HepG2 (cell line): ENCODE measurements around the gene GFER. TPM values are rescaled to one million over a fixed set of nuclear protein-coding genes. Genes with fewer than 3 reads are reported as not detected.

Source experiments
- ATAD3A ChIP-seq: sonication (generic); formaldehyde crosslinking; IDR thresholded peaks from 2 replicates; pipeline ENCODE4 v1.4.0; 2020; ENCODE audit warnings: missing genetic modification reagents
- ATF7 ChIP-seq, 2 experiments: fragments of 450-650 bp in 1 of 2; sonication (generic) in 1 of 2; formaldehyde crosslinking in 1 of 2; IDR thresholded peaks; 2 replicates each; pipeline versions ENCODE4 v1.4.0 to v1.6.1; 2016 to 2020; ENCODE audit warnings: antibody characterized with exemption in 1 of 2, mild to moderate bottlenecking in 1 of 2, missing genetic modification reagents in 1 of 2
- CBX5 ChIP-seq: sonication (generic); formaldehyde crosslinking; IDR thresholded peaks from 2 replicates; pipeline ENCODE4 v1.4.0; 2020; ENCODE audit warnings: missing genetic modification reagents, borderline replicate concordance
- CREBL2 ChIP-seq: sonication (generic); formaldehyde crosslinking; IDR thresholded peaks from 2 replicates; pipeline ENCODE4 v1.8.1; 2023; ENCODE audit warnings: missing genetic modification reagents, mild to moderate bottlenecking, borderline replicate concordance
- FOXA1 ChIP-seq, 2 experiments: fragments of 450-650 bp in 1 of 2; sonication (generic) in 1 of 2; formaldehyde crosslinking in 1 of 2; IDR thresholded peaks; 2 replicates each; pipeline versions ENCODE4 v1.4.0 to v1.6.1; 2016 to 2020; ENCODE audit warnings: missing genetic modification reagents in 1 of 2
- GATAD1 ChIP-seq: IDR thresholded peaks from 2 replicates; pipeline ENCODE4 v1.6.1; 2016; ENCODE audit warnings: missing genetic modification reagents, missing compliant biosample characterization
- HMG20A ChIP-seq: IDR thresholded peaks from 2 replicates; pipeline ENCODE4 v1.6.1; 2016; ENCODE audit warnings: borderline replicate concordance
- HNRNPK ChIP-seq: fragments of 200-400 bp; formaldehyde crosslinking; IDR thresholded peaks from 2 replicates; pipeline ENCODE4 v1.6.1; 2018; ENCODE audit warnings: low read length, low read depth, moderate library complexity, mild to moderate bottlenecking; ENCODE audit not compliant: poor library complexity, severe bottlenecking
- IRF2 ChIP-seq: IDR thresholded peaks from 2 replicates; pipeline ENCODE4 v1.6.1; 2018; ENCODE audit warnings: missing genetic modification reagents, missing compliant biosample characterization
- LCORL ChIP-seq, 2 experiments: fragments of 450-650 bp in 1 of 2; sonication (generic) in 1 of 2; formaldehyde crosslinking in 1 of 2; IDR thresholded peaks; 2 replicates each; pipeline versions ENCODE4 v1.5.0 to v1.6.1; 2017 to 2020; ENCODE audit warnings: antibody characterized with exemption in 1 of 2, missing genetic modification reagents in 1 of 2
- NFRKB ChIP-seq: fragments of 450-650 bp; IDR thresholded peaks from 2 replicates; pipeline ENCODE4 v1.6.1; 2017
- PATZ1 ChIP-seq: sonication (generic); formaldehyde crosslinking; IDR thresholded peaks from 2 replicates; pipeline ENCODE4 v1.4.0; 2020; ENCODE audit warnings: missing genetic modification reagents
- PITX1 ChIP-seq: sonication (generic); formaldehyde crosslinking; IDR thresholded peaks from 2 replicates; pipeline ENCODE4 v1.5.1; 2020; ENCODE audit warnings: mild to moderate bottlenecking, missing genetic modification reagents
- POGZ ChIP-seq: sonication (generic); formaldehyde crosslinking; IDR thresholded peaks from 2 replicates; pipeline ENCODE4 v1.4.0; 2020; ENCODE audit warnings: mild to moderate bottlenecking, missing genetic modification reagents
- SMAD3 ChIP-seq: sonication (generic); formaldehyde crosslinking; IDR thresholded peaks from 2 replicates; pipeline ENCODE4 v1.4.0; 2020; ENCODE audit warnings: missing genetic modification reagents
- TAF1 ChIP-seq: sonication (generic); formaldehyde crosslinking; IDR thresholded peaks from 2 replicates; pipeline ENCODE4 v1.4.0; 2020; ENCODE audit warnings: missing genetic modification reagents
- TCF7L2 ChIP-seq: IDR thresholded peaks from 2 replicates; pipeline ENCODE4 v1.6.1; 2011; ENCODE audit warnings: mild to moderate bottlenecking, low read depth, low read length, moderate library complexity
- YEATS4 ChIP-seq: sonication (generic); formaldehyde crosslinking; IDR thresholded peaks from 2 replicates; pipeline ENCODE4 v1.4.0; 2020; ENCODE audit warnings: missing genetic modification reagents, borderline replicate concordance
- ZNF207 ChIP-seq: fragments of 450-650 bp; IDR thresholded peaks from 2 replicates; pipeline ENCODE4 v1.6.1; 2016; ENCODE audit warnings: antibody characterized with exemption, borderline replicate concordance
- ZNF3 ChIP-seq: IDR thresholded peaks from 2 replicates; pipeline ENCODE4 v1.7.0; 2017; ENCODE audit warnings: inconsistent platforms
- ZNF660 ChIP-seq: sonication (generic); formaldehyde crosslinking; IDR thresholded peaks from 2 replicates; pipeline ENCODE4 v1.5.1; 2020; ENCODE audit warnings: mild to moderate bottlenecking, low read depth, missing genetic modification reagents, borderline replicate concordance
- polyA plus RNA-seq, 8 experiments: library from polyadenylated mRNA; depleted of rRNA in 3 of 8; stranded (reverse) in 7 of 8; unstranded in 1 of 8; fragments of >200 nt; fragmentation: Illumina TruSeq in 4 of 8; extraction: Trizol in 4 of 8; gene quantifications; 2 replicates each; pipeline versions ENCODE4 v1.2.1 to v1.2.3, GENCODE V29; 2011 to 2016; ENCODE audit warnings: low read depth in 4 of 8, missing spikeins in 1 of 8, mixed read lengths in 1 of 8; ENCODE audit not compliant: insufficient read depth in 1 of 8
- total RNA-seq, 5 experiments: library from RNA; depleted of rRNA; stranded (reverse); fragments of >200 nt; fragmentation: Illumina TruSeq; extraction: Trizol; gene quantifications; 2 replicates each; pipeline ENCODE4 v1.2.3, GENCODE V29; 2016; ENCODE audit warnings: low read depth in 1 of 5
- TF ChIP-seq, protein P1 (sequence below): sonication (generic); formaldehyde crosslinking; IDR thresholded peaks from 2 replicates; pipeline ENCODE4 v1.8.0; 2022; ENCODE audit warnings: mild to moderate bottlenecking, missing genetic modification reagents
- TF ChIP-seq, protein P2 (sequence below): sonication (generic); formaldehyde crosslinking; IDR thresholded peaks from 2 replicates; pipeline ENCODE4 v1.4.0; 2020; ENCODE audit warnings: missing genetic modification reagents

The GFER gene
- total and polyA plus RNA-seq, 2 of the 13 experiments (the other 11 are each of a cell fraction or from before 2014, with no cell fraction given), result 28.6 to 71.7 TPM

GRCh38 chr16:2015117-2015946 is 31.3 kb downstream of the GFER start (continued):
- TF ChIP-seq, protein P1, sequence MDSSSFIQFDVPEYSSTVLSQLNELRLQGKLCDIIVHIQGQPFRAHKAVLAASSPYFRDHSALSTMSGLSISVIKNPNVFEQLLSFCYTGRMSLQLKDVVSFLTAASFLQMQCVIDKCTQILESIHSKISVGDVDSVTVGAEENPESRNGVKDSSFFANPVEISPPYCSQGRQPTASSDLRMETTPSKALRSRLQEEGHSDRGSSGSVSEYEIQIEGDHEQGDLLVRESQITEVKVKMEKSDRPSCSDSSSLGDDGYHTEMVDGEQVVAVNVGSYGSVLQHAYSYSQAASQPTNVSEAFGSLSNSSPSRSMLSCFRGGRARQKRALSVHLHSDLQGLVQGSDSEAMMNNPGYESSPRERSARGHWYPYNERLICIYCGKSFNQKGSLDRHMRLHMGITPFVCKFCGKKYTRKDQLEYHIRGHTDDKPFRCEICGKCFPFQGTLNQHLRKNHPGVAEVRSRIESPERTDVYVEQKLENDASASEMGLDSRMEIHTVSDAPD, result peak; percentile 93
- TF ChIP-seq ZNF3 (CRISPR knock-in tag), result no peak
- peak; percentile 32; the same call in 1 of the 2 replicates for TF ChIP-seq PATZ1 (CRISPR knock-in tag)
- TF ChIP-seq HNRNPK, result no peak
- no peak for TF ChIP-seq HMG20A (CRISPR knock-in tag)
- TF ChIP-seq CREBL2 (CRISPR knock-in tag), result no peak
- TF ChIP-seq SMAD3, result no peak
- no peak for TF ChIP-seq ZNF660 (CRISPR knock-in tag)
- TF ChIP-seq CBX5 (CRISPR knock-in tag), result no peak
- peak; percentile 51; the same call in 1 of the 2 replicates for TF ChIP-seq IRF2 (CRISPR knock-in tag)
- TF ChIP-seq NFRKB, result no peak
- TF ChIP-seq YEATS4 (CRISPR knock-in tag), result peak; percentile 62; the same call in 1 of the 2 replicates
- TF ChIP-seq FOXA1 (IDR thresholded peaks at IDR 0.05), result no peak
- peak; percentile 58 for TF ChIP-seq FOXA1 (CRISPR knock-in tag; IDR thresholded peaks at IDR 0.05)
- no peak for TF ChIP-seq POGZ (CRISPR knock-in tag)
- TF ChIP-seq LCORL (IDR thresholded peaks at IDR 0.05), result no peak
- TF ChIP-seq LCORL (CRISPR knock-in tag; IDR thresholded peaks at IDR 0.05), result peak; percentile 51
- TF ChIP-seq ATAD3A (CRISPR knock-in tag), result no peak
- no peak for TF ChIP-seq PITX1
- TF ChIP-seq ATF7 (IDR thresholded peaks at IDR 0.05), result peak; percentile 59
- no peak for TF ChIP-seq ATF7 (CRISPR knock-in tag; IDR thresholded peaks at IDR 0.05)
- TF ChIP-seq ZNF207, result no peak
- TF ChIP-seq TAF1 (CRISPR knock-in tag), result no peak
- TF ChIP-seq, protein P2, sequence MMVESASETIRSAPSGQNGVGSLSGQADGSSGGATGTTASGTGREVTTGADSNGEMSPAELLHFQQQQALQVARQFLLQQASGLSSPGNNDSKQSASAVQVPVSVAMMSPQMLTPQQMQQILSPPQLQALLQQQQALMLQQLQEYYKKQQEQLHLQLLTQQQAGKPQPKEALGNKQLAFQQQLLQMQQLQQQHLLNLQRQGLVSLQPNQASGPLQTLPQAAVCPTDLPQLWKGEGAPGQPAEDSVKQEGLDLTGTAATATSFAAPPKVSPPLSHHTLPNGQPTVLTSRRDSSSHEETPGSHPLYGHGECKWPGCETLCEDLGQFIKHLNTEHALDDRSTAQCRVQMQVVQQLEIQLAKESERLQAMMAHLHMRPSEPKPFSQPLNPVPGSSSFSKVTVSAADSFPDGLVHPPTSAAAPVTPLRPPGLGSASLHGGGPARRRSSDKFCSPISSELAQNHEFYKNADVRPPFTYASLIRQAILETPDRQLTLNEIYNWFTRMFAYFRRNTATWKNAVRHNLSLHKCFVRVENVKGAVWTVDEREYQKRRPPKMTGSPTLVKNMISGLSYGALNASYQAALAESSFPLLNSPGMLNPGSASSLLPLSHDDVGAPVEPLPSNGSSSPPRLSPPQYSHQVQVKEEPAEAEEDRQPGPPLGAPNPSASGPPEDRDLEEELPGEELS (CRISPR knock-in tag), result 0 out of 2 replicates have a peak, but pooled peaks have one; percentile 28
- 0 out of 2 replicates have a peak, but pooled peaks have one; percentile 13 for TF ChIP-seq GATAD1 (CRISPR knock-in tag)
- no peak for TF ChIP-seq TCF7L2
